ENCODE measurements around the gene KIF3B.

The KIF3B gene

DNA sequence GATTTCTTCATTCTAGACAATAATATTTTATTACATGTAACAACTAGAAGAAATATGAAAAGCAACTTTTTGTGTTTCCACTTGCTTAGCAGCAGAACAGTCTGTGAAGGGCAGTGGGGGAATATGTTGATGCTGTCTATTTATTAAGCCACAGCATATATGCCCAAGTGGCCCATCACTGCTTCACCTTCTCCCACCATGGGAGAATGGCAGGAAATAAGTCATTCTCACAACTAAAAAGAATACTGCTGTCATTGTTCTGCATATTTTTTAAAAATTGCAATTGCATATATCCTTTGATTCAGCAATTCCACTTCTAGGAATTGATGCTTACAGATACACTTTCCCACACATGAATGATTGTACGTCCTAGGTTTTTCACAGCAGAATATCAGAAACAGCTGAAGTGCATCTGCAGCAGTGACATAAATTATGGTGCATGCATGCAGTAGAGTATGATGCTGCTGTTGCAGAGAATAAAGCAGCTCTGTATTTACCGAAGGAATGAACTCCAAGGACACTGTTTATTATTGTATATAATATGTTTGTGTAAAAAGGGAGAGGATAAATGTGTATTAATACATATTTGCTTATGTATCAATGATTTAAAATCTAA lies 26.8 kb downstream of the KIF3B start:
- FAIRE-seq (no peak), DNase-seq (ENCODE audit: insufficient read length, low spot score) (no peak)
- TF ChIP-seq, protein P1, sequence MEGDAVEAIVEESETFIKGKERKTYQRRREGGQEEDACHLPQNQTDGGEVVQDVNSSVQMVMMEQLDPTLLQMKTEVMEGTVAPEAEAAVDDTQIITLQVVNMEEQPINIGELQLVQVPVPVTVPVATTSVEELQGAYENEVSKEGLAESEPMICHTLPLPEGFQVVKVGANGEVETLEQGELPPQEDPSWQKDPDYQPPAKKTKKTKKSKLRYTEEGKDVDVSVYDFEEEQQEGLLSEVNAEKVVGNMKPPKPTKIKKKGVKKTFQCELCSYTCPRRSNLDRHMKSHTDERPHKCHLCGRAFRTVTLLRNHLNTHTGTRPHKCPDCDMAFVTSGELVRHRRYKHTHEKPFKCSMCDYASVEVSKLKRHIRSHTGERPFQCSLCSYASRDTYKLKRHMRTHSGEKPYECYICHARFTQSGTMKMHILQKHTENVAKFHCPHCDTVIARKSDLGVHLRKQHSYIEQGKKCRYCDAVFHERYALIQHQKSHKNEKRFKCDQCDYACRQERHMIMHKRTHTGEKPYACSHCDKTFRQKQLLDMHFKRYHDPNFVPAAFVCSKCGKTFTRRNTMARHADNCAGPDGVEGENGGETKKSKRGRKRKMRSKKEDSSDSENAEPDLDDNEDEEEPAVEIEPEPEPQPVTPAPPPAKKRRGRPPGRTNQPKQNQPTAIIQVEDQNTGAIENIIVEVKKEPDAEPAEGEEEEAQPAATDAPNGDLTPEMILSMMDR (IDR thresholded peaks at IDR 0.05; ENCODE audit: insufficient read depth, missing control alignments) = no peak

DNA sequence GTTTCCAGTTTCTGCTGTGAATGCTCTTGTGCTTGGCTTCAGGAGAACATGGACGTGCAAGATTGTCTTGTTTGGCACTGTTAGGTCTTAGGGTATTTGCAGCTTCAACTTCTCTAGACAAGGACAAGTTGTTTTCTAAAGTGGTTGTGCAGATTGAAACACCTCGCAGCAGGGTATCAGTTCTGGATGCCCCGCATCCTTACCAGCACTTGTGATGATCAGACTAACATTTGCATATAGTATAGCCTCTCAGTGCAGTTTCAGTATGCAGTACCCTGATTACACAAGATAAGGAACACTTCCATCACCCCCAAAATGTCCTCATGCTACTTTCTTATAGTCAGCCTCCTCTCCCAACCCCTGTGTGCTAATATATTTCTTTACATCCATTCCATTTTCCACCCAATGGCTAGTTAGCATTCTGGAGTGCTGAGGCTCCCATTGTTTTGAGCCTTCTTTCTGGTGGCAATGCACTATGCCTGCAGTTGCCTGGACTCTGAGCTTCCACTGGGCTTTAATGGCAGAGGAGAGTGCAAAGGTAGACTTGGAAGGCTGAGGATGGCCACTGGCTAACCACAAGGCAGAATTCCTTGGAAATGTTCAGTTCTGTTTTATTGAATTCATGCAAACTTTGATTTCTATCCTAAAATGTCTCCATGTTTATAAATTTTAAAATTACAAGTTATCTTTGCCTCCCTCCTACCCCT lies 35.4 kb downstream of the KIF3B start:
- FAIRE-seq = no peak
- TF ChIP-seq, protein P1 (IDR thresholded peaks at IDR 0.05; ENCODE audit: insufficient read depth, missing control alignments) = no peak

DNA sequence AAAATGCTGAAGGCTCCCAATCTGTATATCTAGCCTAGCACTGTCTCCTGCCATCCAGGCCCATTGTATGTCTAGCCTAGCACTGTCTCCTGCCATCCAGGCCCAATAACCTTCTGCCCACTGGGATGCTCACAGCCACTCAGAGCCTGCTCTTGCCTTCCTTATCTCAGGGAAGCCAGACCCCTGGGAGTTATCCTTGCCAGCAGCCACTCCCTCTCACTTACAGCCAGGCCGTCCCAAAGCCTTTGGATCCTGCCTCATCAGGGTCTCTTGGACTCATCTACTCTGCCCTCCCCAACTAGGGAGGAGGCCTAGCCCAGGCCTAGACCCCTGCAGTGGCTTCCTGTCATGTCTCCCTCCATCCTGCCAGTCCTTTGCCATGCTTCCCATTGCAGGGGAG lies 37.3 kb downstream of the KIF3B start:
- TF ChIP-seq, protein P1 (IDR thresholded peaks at IDR 0.05; ENCODE audit: insufficient read depth, missing control alignments) = no peak
- DNase-seq (ENCODE audit: insufficient read length, low spot score) (no peak), FAIRE-seq (no peak)

More for the DNA sequence above, 35.4 kb downstream of the KIF3B start:
- no peak for DNase-seq (ENCODE audit: insufficient read length, low spot score)

DNA sequence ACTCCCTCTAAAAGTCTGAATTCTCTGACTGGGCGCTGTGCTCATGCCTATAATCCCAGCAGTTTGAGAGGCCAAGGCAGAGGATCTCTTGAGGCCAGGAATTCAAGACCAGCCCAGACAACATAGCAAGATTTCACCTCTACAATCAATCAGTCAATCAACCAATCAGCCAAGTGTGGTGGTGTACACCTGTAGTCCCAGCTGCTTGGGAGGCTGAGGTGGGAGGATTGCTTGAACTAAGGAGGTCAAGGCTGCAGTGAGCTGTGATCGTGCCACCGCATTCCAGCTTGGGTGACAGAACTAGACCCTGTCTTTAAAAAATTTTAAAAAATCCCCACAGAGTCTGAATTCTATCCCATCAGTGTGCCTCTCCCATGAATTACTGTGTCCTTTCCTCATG lies 37.9 kb downstream of the KIF3B start:
- FAIRE-seq = no peak
- no peak for DNase-seq (ENCODE audit: insufficient read length, low spot score)
- TF ChIP-seq, protein P1 (IDR thresholded peaks at IDR 0.05; ENCODE audit: insufficient read depth, missing control alignments) = no peak

DNA sequence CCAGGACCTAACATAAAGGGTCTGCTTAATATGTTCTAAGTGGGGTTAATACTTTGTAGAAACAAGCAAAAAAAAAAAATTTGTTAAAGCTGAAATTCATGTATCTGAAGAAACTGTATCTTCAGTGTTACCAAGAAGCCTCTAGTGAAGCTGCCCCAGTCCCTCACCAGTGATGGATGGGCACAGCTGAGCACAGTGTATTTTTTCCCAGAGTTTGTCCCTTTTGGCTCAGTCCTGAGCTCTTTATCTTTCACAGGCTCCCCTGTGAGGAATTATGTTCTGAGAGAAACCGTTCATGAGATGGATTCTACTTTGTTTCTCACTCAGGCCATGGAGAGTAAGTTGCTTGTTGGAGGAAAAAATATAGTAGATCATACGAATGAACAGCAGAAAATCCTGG lies 38.4 kb downstream of the KIF3B start:
- no peak for FAIRE-seq
- TF ChIP-seq, protein P1 (IDR thresholded peaks at IDR 0.05; ENCODE audit: insufficient read depth, missing control alignments) = no peak
- no peak for DNase-seq (ENCODE audit: insufficient read length, low spot score)

DNA sequence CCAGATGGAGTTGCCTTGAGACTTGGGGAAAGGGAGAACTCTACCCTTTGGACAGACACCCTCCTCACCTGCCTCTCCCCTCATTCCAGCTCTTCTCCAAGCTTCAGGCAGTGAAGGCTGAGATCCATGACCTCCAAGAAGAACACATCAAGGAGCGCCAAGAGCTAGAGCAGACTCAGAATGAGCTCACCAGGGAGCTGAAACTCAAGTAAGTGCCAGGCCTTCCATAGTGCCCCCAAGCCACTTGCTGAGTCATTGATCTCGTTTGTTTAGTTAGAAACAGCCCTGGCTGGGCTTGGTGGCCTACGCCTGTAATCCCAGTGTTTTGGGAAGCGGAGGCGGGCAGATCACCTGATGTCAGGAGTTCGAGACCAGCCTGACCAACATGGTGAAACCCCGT lies 39.2 kb downstream of the KIF3B start:
- no peak for FAIRE-seq
- no peak for DNase-seq (ENCODE audit: insufficient read length, low spot score)
- TF ChIP-seq, protein P1 (IDR thresholded peaks at IDR 0.05; ENCODE audit: insufficient read depth, missing control alignments) = no peak

DNA sequence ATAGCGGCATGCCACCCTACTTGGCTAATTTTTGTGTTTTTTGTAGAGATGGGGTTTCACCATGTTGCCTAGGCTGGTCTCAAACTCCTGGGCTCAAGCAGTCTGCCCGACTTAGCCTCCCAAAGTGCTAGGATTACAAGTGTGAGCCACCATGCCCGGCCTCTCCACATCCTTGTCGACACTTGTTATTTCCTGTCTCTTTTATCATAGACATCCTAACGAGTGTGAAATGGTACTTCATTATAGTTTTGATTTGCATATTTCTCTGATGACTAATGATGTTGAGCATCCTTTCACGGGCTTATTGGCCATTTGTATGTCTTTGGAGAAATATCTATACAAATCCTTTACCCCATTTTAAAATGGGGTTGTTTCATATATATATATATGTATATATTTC lies 41.6 kb downstream of the KIF3B start:
- no peak for FAIRE-seq
- TF ChIP-seq, protein P1 (IDR thresholded peaks at IDR 0.05; ENCODE audit: insufficient read depth, missing control alignments) = no peak

More for the DNA sequence above, 41.6 kb downstream of the KIF3B start:
- DNase-seq (ENCODE audit: insufficient read length, low spot score) = no peak
